T-helper 1 cell treated with Interleukin-12 subunit alpha and Interleukin-12 subunit beta and Interleukin-4 antibody, amounts not matched to agents 30 ng/mL and 1 ng/mL, for 36 hours (primary cell): ENCODE measurements around the gene SPINT3. TPM values are rescaled to one million over a fixed set of nuclear protein-coding genes. Genes with fewer than 3 reads are reported as not detected.

Experiments
- intact Hi-C: fragments of 100-400 bp; cut with micrococcal nuclease; formaldehyde crosslinking; loops from one replicate; pipeline ENCODE4 v1.15.1; 2024
- total RNA-seq: library from RNA; stranded (reverse); gene quantifications from 2 replicates; pipeline ENCODE4 v1.2.3, GENCODE V29; 2022

SPINT3 gene
- total RNA-seq, 1 donor from 2014 or later = not detected

GRCh38 chr20:45462711-45463509 lies 52.5 kb downstream of the SPINT3 start:
- intact Hi-C loops = no loop called here

Other genes starting within 250 kb of the SPINT3 start
- 0.17 TPM in 1 of 2 replicates, not detected in the other for gene RBPJL, start 208.8 kb downstream of the SPINT3 start, total RNA-seq
- 6.1 and 6.7 TPM in 2 replicates for gene MATN4, start 207.3 kb downstream of the SPINT3 start, total RNA-seq
- 89.7 and 90.4 TPM in 2 replicates for gene SDC4, start 167.2 kb downstream of the SPINT3 start, total RNA-seq
- 30.7 and 32.2 TPM in 2 replicates for gene SYS1, start 152.5 kb downstream of the SPINT3 start, total RNA-seq
- not detected in 2 replicates for gene TP53TG5, start 137.3 kb downstream of the SPINT3 start, total RNA-seq
- 19.6 and 22.5 TPM in 2 replicates for gene DBNDD2, start 107.3 kb downstream of the SPINT3 start, total RNA-seq
- 85.2 and 87.5 TPM in 2 replicates for gene PIGT, start 99.5 kb downstream of the SPINT3 start, total RNA-seq
- gene WFDC2, start 45.9 kb downstream of the SPINT3 start, total RNA-seq = 0.34 TPM in 1 of 2 replicates, not detected in the other
- gene WFDC6, start 23.9 kb upstream of the SPINT3 start, total RNA-seq = not detected in 2 replicates
- not detected in 2 replicates for gene EPPIN, start 31.8 kb upstream of the SPINT3 start, total RNA-seq
- not detected in 2 replicates for gene WFDC8, start 63.7 kb upstream of the SPINT3 start, total RNA-seq
- not detected in 2 replicates for gene WFDC10A, start 114.1 kb upstream of the SPINT3 start, total RNA-seq
- not detected in 2 replicates for gene WFDC9, start 115.7 kb upstream of the SPINT3 start, total RNA-seq
- not detected in 2 replicates for gene WFDC11, start 154.6 kb upstream of the SPINT3 start, total RNA-seq
- not detected in 2 replicates for gene WFDC13, start 186.4 kb upstream of the SPINT3 start, total RNA-seq
- gene WFDC10B, start 189.4 kb upstream of the SPINT3 start, total RNA-seq = not detected in 2 replicates
- gene SPINT4, start 206.7 kb upstream of the SPINT3 start, total RNA-seq = not detected in 2 replicates